Left ventricle myocardium inferior (tissue), 1 donor: ENCODE measurements around the gene HSPA12A. TPM values are rescaled to one million over a fixed set of nuclear protein-coding genes. Genes with fewer than 3 reads are reported as not detected.

Experiments
- DNase-seq: peaks from one replicate; pipeline ENCODE4 v3.0.0-alpha.2; 2020
- H3K27ac ChIP-seq: fragments of 200-600 bp; replicated peaks from 2 replicates; pipeline ENCODE4 v1.8.0; 2021
- H3K27me3 ChIP-seq: fragments of 200-600 bp; 2 replicates; pipeline ENCODE4 v1.8.0; 2021; ENCODE audit warnings: low read depth
- H3K36me3 ChIP-seq: fragments of 200-600 bp; 2 replicates; pipeline ENCODE4 v1.8.0; 2021
- H3K4me1 ChIP-seq: fragments of 200-600 bp; 2 replicates; pipeline ENCODE4 v1.8.0; 2021
- H3K4me3 ChIP-seq: fragments of 200-600 bp; 2 replicates; pipeline ENCODE4 v1.8.0; 2021; ENCODE audit warnings: mild to moderate bottlenecking, moderate library complexity
- H3K9me3 ChIP-seq: fragments of 200-600 bp; replicated peaks from 2 replicates; pipeline ENCODE4 v1.8.0; 2021
- CTCF ChIP-seq: fragments of 200-600 bp; IDR thresholded peaks from 2 replicates; pipeline ENCODE4 v1.8.0; 2021; ENCODE audit warnings: antibody characterized with exemption, mild to moderate bottlenecking, borderline replicate concordance
- intact Hi-C: fragments of 100-400 bp; cut with micrococcal nuclease; formaldehyde crosslinking; loops from one replicate; pipeline ENCODE4 v1.11.0; 2022
- total RNA-seq: library from RNA; stranded (reverse); fragmentation: NEBNext Ultra II Directional; extraction: Animal tissue kit (Norgen Biotek cat#: 25700); gene quantifications from one replicate; pipeline ENCODE4 v1.2.1, GENCODE V29; 2021
- donor health status: DM: no; HTN: yes; CAD: no; lungs with severe emphysema.

HSPA12A gene
- total RNA-seq, 1 donor from 2014 or later = 15.0 TPM

DNA sequence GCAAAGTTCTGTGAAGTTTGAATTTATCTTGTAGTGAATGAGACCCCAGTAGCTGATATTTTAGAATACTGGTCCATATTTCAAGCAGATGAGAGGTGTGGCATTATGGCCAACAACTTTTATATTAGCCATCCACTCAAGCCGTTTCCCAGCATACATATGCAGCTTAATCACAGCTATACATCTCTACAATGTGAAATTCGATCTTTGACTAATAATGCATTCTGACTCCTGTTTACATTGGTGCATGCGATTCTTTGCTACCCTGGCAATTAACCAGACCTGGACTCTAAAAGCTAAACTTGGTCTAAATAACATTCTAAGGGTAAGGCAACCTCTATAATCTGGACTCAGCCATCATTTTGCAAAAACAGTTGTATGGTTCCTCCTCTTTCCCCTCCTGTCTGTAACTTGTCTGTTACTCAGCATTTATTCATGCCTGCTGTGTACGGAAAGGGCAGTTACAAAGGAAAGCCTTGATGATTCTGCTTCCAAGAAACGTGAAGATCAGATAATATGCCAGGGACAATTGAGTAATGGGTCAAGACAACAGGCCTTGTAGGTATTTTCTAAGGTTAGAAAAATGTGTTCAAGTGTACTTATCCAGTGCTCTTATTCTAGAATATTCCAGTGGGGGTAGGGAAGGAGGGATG lies 71.0 kb downstream of the HSPA12A start:
- no peak overlapping the region for H3K27ac ChIP-seq
- H3K4me1 ChIP-seq = peaks cover 4% of the 10 kb centered on the region
- DNase-seq = no peak
- TF ChIP-seq CTCF = no peak
- no peak overlapping the region for H3K4me3 ChIP-seq
- intact Hi-C loops = no loop called here
- peaks cover 37% of the 10 kb centered on the region for H3K27me3 ChIP-seq
- H3K36me3 ChIP-seq = peaks cover 20% of the 10 kb centered on the region
- peaks cover 4% of the 10 kb centered on the region for H3K9me3 ChIP-seq

DNA sequence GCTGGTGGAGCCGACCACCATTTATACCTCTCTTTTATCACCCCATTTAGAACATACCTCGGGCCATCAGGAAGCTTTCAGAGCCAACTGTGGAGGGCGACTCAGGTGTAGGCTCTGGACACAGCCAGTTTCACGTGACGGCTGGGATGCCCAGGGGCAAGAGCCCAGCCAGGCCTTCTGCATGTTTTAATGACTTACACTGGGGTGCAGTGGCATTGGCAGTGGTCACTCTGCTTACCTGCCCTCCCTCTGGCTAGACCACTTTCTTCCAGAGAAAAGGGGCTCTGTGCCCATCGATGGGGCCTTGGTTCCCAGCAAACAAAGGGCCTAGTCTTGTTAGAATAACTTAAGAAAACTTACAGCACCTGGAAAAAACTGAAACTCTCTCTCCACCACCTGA lies 71.7 kb downstream of the HSPA12A start:
- Histone ChIP-seq H3K4me1 (peaks cover 4% of the 10 kb centered on the region), H3K27me3 (peaks cover 37% of the 10 kb centered on the region), H3K4me3 (no peak overlapping the region), H3K36me3 (peaks cover 20% of the 10 kb centered on the region), H3K9me3 (peaks cover 4% of the 10 kb centered on the region), H3K27ac (no peak overlapping the region)
- intact Hi-C loops = no loop called here
- TF ChIP-seq CTCF = no peak
- DNase-seq = no peak

GRCh38 chr10:116669832-116670644 lies 72.3 kb downstream of the HSPA12A start:
- H3K9me3 ChIP-seq = peaks cover 4% of the 10 kb centered on the region
- H3K27ac ChIP-seq = no peak overlapping the region
- H3K4me3 ChIP-seq = peak overlapping the region; percentile 42
- peaks cover 37% of the 10 kb centered on the region for H3K27me3 ChIP-seq
- DNase-seq = no peak
- TF ChIP-seq CTCF = no peak
- peaks cover 20% of the 10 kb centered on the region for H3K36me3 ChIP-seq
- H3K4me1 ChIP-seq = peaks cover 4% of the 10 kb centered on the region
- intact Hi-C loops = no loop called here

- no peak overlapping the region for H3K27ac ChIP-seq
These were observed 73.3 kb downstream of the HSPA12A start for GRCh38 chr10:116669080-116669479.

DNA sequence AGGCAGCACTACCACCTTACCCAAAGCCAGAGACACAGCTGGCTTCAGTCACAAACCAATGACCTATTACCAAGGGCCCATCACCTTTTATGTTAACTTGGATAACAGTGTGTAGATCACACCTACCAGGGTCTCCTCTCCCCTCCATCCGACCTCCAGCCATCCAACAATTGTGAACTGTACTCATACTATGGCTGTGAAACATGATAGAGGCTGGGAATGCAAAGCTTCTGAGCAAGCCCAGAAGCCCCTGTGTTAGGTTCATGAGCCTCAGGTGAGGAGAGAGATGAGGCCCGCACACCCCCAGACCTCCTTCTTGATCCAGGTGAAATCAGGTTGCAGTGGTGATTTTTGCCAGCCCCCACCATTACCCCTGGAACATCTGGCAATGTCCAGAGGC lies 73.9 kb downstream of the HSPA12A start:
- Histone ChIP-seq H3K4me1 (peaks cover 4% of the 10 kb centered on the region), H3K9me3 (peaks cover 4% of the 10 kb centered on the region), H3K27me3 (peaks cover 49% of the 10 kb centered on the region), H3K36me3 (peaks cover 16% of the 10 kb centered on the region), H3K27ac (no peak overlapping the region), H3K4me3 (no peak overlapping the region)
- no peak for TF ChIP-seq CTCF
- intact Hi-C loops = no loop called here
- DNase-seq = no peak

More at GRCh38 chr10:116669080-116669479, 73.3 kb downstream of the HSPA12A start:
- Histone ChIP-seq H3K9me3 (peaks cover 4% of the 10 kb centered on the region), H3K36me3 (peaks cover 20% of the 10 kb centered on the region), H3K4me3 (no peak overlapping the region), H3K4me1 (peaks cover 4% of the 10 kb centered on the region), H3K27me3 (peaks cover 43% of the 10 kb centered on the region)
- intact Hi-C loops = no loop called here
- DNase-seq = no peak
- no peak for TF ChIP-seq CTCF
